NCI-H1105 (cell line): Measurements from ENCODE around the gene EHD4.

Experiments used
- DNase-seq: peaks from one replicate; lab custom pipeline; 2025; lab: John Stamatoyannopoulos, UW

The EHD4 gene

GRCh38 chr15:41919954-41920538 is 52.3 kb downstream of the EHD4 start:
- DNase-seq, result no peak

DNA sequence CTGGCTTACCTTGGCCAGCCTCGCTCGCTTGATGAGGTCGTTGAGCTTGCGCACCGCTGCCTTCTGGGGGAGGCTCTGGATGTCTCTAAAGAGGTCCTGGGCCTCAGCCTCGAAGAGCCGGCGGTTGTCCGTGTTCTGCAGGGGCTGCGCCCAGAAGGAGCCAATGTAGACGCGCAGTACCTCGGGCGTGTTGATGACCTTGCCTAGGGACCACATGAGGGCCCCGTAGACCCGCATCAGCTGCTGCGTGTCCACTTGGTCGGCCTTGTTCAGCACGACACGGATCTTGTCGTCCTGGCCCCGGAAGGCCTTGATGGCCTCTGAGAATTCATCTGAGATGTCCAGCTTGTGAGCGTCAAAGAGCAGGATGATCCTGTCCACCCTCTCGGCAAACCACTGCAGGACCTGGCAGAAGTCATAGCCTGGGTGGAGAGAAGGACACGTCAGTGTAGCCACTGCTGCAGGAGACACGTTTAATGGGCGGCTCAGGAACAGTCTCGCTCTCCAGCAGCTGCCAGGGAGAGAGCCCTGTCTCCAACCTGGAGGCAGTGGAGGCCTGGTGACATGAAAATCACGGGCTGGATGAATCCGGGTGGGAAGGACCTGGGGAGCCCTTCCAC is 53.0 kb downstream of the EHD4 start:
- no peak for DNase-seq

DNA sequence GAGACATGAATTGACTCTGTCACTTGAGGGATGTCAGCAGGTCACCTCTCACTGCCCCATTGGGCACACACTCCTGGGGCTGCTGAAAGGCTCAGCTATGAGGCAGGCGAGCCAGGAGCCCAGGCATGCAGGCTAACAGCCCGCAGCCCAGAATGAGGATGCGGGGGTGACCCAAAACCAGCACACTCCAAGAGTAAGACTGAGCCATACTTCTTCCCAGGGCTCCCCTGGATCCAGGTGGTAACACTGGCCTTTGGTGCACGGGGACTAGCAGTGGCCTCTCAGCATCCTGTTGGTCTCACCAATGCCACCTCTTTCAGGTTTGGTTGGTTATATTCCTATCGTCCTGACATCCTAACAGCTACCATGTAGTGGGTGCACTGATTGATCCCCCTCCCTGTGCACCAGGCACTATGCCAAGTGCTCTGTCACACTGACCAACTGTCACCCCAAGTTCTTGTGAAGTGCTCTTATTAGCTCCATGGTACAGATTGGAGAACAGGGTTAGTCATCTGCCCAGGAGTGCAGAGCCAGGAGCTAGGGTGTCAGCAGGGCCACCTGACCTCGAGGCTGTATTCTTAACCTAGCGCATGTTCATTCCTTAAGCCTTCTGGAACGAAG is 53.7 kb downstream of the EHD4 start:
- no peak for DNase-seq

GRCh38 chr15:41917767-41918430 is 54.5 kb downstream of the EHD4 start:
- no peak for DNase-seq

GRCh38 chr15:41915255-41915994 is 56.9 kb downstream of the EHD4 start:
- no peak for DNase-seq

- no peak for DNase-seq
Observed at GRCh38 chr15:41914411-41914810, 57.9 kb downstream of the EHD4 start.

GRCh38 chr15:41913256-41913655 is 59.1 kb downstream of the EHD4 start:
- no peak for DNase-seq

GRCh38 chr15:41911691-41912345 is 60.5 kb downstream of the EHD4 start:
- DNase-seq, result no peak

DNA sequence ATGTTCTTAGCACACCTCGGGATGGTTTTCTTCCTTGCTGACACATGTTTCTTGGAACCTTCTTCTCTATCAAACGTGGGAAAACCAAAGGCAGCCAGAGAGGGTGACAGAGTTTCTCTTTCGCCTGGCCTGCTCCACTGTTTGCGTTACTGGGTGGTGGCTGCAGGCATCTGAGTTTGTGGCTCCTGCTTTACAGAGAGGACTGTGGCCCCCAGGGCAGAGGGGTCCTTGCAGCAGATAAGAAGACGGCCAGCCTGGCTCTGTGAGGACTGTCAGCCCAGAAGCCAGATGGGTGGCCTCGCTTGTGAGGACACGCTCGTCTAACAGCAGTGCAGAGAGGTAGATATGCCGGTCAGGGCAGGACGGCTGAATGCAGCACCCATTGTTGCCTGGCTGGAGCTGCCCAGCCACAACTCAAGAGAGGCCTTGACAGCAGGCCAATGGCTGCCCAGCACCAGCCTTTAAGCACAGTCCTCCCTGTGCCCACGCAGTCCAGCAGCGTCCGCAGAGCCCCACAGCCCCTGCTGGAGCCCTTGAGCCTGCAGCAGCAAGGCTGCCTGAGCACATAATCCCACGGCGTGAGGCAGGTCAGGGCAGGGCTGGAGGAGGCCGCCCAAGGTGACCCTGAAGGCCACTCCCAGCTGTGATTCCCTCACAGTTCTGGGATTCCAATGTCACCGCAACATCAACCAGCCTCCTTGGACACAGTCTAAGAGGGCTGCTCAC is 63.5 kb downstream of the EHD4 start:
- no peak for DNase-seq

- DNase-seq, result no peak
Observed at GRCh38 chr15:41907141-41907540, 65.2 kb downstream of the EHD4 start.

DNA sequence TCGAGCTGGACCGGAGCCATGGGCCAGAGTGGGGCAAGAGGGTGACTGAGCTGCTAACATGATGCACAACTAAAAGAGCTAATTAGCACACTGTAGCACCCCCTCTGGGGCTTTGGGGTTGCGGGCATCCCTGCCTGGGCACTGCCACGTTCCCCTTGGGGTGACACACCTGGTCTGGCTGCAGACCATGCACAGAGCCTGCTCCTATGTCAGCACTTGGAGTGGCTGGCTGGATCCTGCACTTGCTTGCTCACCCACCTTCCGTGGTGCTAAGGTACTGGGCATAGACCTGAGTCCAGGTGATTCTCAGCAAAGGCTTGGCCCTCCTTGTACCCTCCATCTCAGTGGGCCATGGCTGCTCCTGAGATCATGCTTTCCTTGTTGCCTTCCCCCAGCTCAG is 65.7 kb downstream of the EHD4 start:
- no peak for DNase-seq

DNA sequence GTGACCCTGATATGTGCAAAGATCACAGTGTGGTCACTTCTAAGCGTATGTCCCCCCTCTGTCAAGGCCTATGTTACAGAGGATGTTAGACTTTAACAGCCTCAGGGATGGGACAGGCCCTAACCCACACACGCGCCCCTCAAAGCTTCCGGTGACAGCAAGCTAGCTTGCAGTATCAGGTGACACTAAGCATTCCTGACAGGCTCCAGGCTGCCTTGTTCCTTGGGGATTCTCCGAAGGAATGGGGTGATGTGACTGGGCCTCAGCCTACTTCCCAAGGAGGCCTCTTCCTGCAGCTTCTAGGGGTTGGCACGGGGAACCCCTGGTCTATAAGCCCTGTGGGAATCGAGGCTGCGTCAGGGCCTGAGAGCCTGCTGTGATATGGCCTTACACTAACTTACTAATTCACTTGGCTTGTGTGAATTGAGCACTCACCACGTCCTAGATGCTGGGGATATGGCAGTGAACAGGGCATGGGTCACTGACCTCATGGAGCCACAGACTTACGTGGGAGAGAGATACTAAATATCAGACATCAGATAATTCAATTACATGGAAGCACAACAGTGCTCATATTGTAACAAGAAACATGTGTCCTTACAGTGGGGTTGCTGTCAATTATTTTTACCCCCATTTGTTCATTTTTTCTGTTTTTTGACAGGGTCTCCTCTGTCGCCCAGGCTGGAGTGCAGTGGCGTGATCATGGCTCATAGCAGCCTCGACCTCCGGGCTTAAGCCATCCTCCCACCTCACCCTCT is 67.1 kb downstream of the EHD4 start:
- DNase-seq, result no peak

GRCh38 chr15:41904541-41905005 is 67.8 kb downstream of the EHD4 start:
- DNase-seq, result peak; percentile 45

GRCh38 chr15:41903782-41904181 is 68.6 kb downstream of the EHD4 start:
- no peak for DNase-seq

- DNase-seq, result no peak
Observed at GRCh38 chr15:41901431-41901830, 70.9 kb downstream of the EHD4 start.

DNA sequence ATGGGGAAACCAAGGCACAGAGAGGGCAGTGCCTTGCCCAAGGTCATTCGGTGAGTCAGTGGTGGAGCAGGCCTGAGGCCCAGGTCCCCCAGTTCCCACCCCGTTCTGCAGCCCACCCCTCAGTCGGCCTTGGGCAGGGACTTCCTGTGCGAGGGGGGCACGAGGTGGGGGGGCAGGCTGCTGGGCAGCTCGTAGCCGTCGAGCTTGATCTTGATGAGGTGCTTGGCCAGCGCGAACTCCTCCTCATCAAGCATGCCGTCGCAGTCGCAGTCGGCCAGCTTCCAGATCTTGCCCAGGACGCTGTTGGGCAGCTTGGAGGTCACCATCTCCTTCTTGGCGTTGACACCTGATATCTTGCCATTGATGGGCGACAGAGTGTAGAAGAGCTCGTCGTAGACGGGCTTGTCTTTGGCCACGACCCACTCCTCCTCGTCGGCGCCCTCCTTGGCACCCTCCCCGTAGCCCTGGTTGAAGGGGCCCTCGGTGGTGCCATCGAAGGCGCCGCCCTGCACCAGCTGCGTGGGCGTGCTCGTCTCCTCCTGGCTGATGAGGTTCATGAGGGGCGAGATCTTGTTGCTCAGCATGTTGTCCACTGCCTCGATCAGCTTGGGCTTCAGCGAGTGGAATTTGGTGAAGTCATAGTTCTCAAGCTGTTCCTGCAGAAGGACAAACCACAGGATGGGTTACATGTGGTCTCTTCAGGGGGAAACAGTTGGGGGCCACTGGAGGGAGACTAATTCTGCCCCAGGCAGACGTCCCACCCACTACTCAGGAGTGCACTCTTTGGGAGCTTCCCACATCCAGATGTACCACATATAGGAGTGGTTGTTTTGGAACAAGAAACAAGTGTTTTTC is 71.6 kb downstream of the EHD4 start:
- no peak for DNase-seq

GRCh38 chr15:41899854-41900442 is 72.4 kb downstream of the EHD4 start:
- DNase-seq, result no peak

GRCh38 chr15:41897363-41897799 is 75.0 kb downstream of the EHD4 start:
- no peak for DNase-seq

DNA sequence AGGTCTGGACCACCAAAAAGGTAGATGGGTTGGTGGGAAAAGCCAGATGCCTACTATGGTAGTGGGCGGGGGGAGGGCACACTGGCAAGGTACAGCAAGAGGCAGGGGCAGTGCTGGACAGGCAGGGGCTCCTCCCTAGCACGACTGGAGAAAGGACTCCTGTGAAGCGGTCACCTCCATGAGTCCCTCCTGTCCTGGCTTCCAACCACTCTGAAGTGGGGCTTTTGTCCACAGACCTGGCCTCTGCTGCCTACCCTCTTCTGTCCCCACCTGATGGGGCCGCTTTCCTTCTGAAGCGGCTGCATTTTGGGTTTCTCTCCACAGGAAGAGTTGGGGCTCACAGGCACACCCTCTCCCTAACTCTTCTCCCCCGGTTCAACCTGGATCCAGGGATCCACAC is 75.8 kb downstream of the EHD4 start:
- DNase-seq, result no peak
